Activated naive CD4-positive, alpha-beta T cell treated with anti-CD3 and anti-CD28 coated beads, Interleukin-2, amount 10 ng/mL, durations not matched to agents 7 days and 5 days (primary cell): ENCODE measurements around the gene NR6A1.

Experiments
- CTCF ChIA-PET: fragments of 350-600 bp; sonication (Branson Sonifier 250); formaldehyde crosslinking; loops from one replicate; lab custom pipeline; 2021; ENCODE audit warnings: antibody characterized with exemption; lab: Charles Lee
- DNase-seq: peaks from one replicate; pipeline ENCODE4 v3.0.0-alpha.2; 2020
- H3K27ac Mint-ChIP-seq: one replicate; pipeline ENCODE4 v1.8.0; 2021; ENCODE audit warnings: mild to moderate bottlenecking, moderate library complexity, mixed read lengths
- H3K27me3 Mint-ChIP-seq: one replicate; pipeline ENCODE4 v1.8.0; 2021; ENCODE audit warnings: mild to moderate bottlenecking, mixed read lengths
- H3K36me3 Mint-ChIP-seq: one replicate; pipeline ENCODE4 v1.8.0; 2021; ENCODE audit warnings: mixed read lengths
- H3K4me1 Mint-ChIP-seq: one replicate; pipeline ENCODE4 v1.8.0; 2021; ENCODE audit warnings: mixed read lengths
- H3K4me3 Mint-ChIP-seq: one replicate; pipeline ENCODE4 v1.8.0; 2021; ENCODE audit warnings: mild to moderate bottlenecking, moderate library complexity, mixed read lengths
- H3K9me3 Mint-ChIP-seq: one replicate; pipeline ENCODE4 v1.8.0; 2021; ENCODE audit warnings: mixed read lengths

NR6A1 gene

GRCh38 chr9:124489222-124489621 is 281.9 kb downstream of the NR6A1 start:
- no peak overlapping the region for H3K27ac Mint-ChIP-seq
- no peak overlapping the region for H3K4me3 Mint-ChIP-seq
- CTCF ChIA-PET = no interaction called here
- H3K36me3 Mint-ChIP-seq = no peaks in the 10 kb centered on the region
- no peak for DNase-seq
- peaks cover 14% of the 10 kb centered on the region for H3K27me3 Mint-ChIP-seq
- H3K4me1 Mint-ChIP-seq = no peaks in the 10 kb centered on the region
- no peaks in the 10 kb centered on the region for H3K9me3 Mint-ChIP-seq

- CTCF ChIA-PET = no interaction called here
- Mint-ChIP-seq H3K27me3 (peaks cover 16% of the 10 kb centered on the region), H3K4me1 (no peaks in the 10 kb centered on the region), H3K36me3 (no peaks in the 10 kb centered on the region), H3K9me3 (no peaks in the 10 kb centered on the region), H3K4me3 (no peak overlapping the region), H3K27ac (no peak overlapping the region)
- no peak for DNase-seq
These were observed 282.4 kb downstream of the NR6A1 start for GRCh38 chr9:124488641-124489210.

GRCh38 chr9:124487260-124488182 is 283.6 kb downstream of the NR6A1 start:
- no peak for DNase-seq
- H3K27ac Mint-ChIP-seq = peak overlapping the region; percentile 52
- no peaks in the 10 kb centered on the region for H3K9me3 Mint-ChIP-seq
- H3K4me1 Mint-ChIP-seq = no peaks in the 10 kb centered on the region
- no peak overlapping the region for H3K4me3 Mint-ChIP-seq
- CTCF ChIA-PET = no interaction called here
- H3K27me3 Mint-ChIP-seq = peaks cover 18% of the 10 kb centered on the region
- no peaks in the 10 kb centered on the region for H3K36me3 Mint-ChIP-seq

DNA sequence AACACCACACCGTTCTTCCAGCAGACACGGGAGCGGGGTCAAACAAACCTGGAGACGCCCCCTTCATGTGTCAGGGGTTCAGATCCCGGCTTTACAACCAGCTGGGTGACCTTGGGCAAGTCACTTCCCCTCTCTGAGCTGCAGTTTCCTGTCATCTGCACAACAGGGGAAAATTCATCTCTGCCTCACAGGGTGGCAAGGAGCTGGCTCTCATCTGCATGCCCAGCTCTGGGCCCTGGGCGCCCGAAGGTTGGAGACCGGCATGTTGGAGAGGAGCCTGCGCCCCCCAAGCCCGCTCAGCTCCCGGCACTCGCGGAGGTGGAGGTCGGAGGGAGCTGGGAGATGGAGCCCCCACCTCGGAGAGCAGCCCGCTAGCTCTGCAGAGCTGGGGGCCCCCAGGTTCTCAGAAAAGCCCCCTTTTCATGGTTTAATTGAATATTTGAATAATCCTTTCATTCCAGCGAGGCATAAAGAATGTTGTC is 284.3 kb downstream of the NR6A1 start:
- Mint-ChIP-seq H3K27ac (no peak overlapping the region), H3K27me3 (peaks cover 17% of the 10 kb centered on the region), H3K9me3 (no peaks in the 10 kb centered on the region), H3K4me3 (no peak overlapping the region), H3K4me1 (no peaks in the 10 kb centered on the region), H3K36me3 (no peaks in the 10 kb centered on the region)
- CTCF ChIA-PET = no interaction called here
- DNase-seq = no peak

DNA sequence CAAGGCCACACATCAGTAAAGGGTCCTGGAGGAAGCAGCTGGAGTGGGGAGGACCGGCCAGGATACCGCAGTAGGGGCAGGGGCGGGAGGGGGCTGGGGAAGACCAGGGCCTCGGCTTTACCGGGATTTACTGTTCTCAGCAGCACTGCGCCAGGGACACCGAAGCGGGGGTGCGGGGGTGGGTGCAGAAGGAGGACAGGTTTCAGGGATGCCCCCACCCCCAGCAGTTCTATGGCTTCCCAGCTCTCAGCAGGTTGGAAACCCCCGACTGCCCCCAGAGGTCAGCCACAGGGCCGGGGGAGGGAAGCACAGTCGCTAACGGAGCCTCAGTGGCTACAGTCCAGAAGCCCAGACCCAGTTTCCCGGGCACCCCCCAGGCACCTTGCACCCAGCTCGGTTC is 285.2 kb downstream of the NR6A1 start:
- CTCF ChIA-PET = interaction anchor here (0.6 kb wide), 1 partner anchor 18 kb away, joined by 3 read pairs; no protein-coding TSS in a partner anchor
- Mint-ChIP-seq H3K4me1 (no peaks in the 10 kb centered on the region), H3K27ac (no peak overlapping the region), H3K9me3 (no peaks in the 10 kb centered on the region), H3K36me3 (no peaks in the 10 kb centered on the region), H3K27me3 (peaks cover 17% of the 10 kb centered on the region), H3K4me3 (no peak overlapping the region)
- no peak for DNase-seq

- Mint-ChIP-seq H3K4me3 (no peak overlapping the region), H3K27ac (no peak overlapping the region), H3K4me1 (no peaks in the 10 kb centered on the region), H3K27me3 (peaks cover 22% of the 10 kb centered on the region), H3K9me3 (no peaks in the 10 kb centered on the region), H3K36me3 (no peaks in the 10 kb centered on the region)
- CTCF ChIA-PET = no interaction called here
- no peak for DNase-seq
These were observed 285.9 kb downstream of the NR6A1 start for GRCh38 chr9:124485201-124485600.

DNA sequence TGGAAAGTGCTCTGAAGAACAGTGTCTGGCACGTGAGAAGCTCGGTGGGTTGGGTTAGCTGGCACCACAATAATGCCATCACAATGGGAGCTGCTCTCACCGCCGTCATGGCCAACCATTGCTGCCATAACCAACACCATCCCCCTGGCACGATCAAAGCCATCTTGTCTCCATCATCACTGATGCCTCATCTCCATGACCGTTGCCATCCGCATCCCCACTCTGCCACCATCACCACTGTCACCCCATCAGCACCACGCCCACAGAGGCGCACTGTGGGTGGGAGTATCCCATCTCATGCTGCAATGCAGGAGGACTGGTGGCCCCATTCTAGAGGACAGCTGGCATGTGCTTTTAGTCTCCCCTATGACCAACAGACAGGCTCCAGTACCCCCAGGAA is 287.6 kb downstream of the NR6A1 start:
- H3K4me3 Mint-ChIP-seq = no peak overlapping the region
- H3K9me3 Mint-ChIP-seq = no peaks in the 10 kb centered on the region
- H3K27me3 Mint-ChIP-seq = peaks cover 40% of the 10 kb centered on the region
- CTCF ChIA-PET = no interaction called here
- no peaks in the 10 kb centered on the region for H3K4me1 Mint-ChIP-seq
- DNase-seq = no peak
- peak overlapping the region; percentile 58 for H3K27ac Mint-ChIP-seq
- H3K36me3 Mint-ChIP-seq = no peaks in the 10 kb centered on the region

DNA sequence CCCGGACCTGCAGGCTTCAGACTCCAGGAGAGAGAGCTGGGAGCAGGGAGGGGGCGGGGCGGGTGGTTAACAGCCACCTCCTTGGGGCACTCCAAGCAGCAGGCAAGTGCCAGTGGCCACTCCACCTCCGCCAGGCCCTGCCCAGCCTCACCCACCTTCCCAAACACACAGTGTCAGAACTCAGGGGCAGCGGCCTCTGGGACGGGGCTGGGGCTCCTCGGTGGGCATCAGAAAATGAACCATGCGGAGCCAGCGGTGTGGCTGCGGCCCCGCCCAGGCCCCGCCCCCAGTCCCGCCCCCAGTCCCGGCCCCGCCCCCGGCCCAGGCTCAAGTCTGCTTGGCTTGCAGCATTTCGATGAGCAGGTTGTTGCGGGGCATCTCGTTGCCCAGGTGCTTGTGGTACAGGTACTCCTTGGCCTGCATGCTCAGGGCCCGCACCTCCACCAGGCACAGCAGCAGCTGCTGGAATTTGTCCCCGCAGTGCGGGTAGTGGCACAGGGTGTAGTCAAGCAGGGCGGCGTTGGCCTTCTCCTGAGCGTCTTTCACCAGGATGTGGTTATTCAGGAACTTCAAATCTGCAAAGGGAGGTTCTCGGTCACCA is 288.6 kb downstream of the NR6A1 start:
- CTCF ChIA-PET = no interaction called here
- Mint-ChIP-seq H3K36me3 (no peaks in the 10 kb centered on the region), H3K9me3 (no peaks in the 10 kb centered on the region), H3K4me1 (no peaks in the 10 kb centered on the region), H3K27ac (no peak overlapping the region), H3K4me3 (no peak overlapping the region), H3K27me3 (peaks cover 44% of the 10 kb centered on the region)
- no peak for DNase-seq

DNA sequence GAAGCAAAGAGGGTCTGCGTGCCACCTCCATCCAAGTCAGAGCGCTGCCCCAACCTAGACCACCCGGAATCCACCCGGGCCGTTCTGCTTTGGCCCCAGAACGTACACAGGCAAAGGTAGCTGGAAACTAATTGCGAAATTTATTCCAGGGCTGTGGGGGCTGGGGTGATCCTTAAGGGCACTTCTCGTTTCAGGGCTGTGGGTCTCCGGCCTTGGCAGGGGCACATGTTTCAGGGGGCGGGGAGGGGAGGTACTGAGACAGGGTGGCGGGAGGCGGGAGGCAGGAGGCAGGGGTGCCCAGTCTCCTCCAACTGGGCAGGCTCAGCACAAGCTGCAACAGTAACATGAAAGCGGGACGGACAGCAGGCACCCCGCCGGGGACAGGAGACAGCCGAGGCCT is 290.0 kb downstream of the NR6A1 start:
- no peak for DNase-seq
- Mint-ChIP-seq H3K27ac (no peak overlapping the region), H3K27me3 (peaks cover 58% of the 10 kb centered on the region), H3K4me3 (no peak overlapping the region), H3K4me1 (no peaks in the 10 kb centered on the region), H3K9me3 (no peaks in the 10 kb centered on the region), H3K36me3 (no peaks in the 10 kb centered on the region)
- CTCF ChIA-PET = interaction anchor here (0.9 kb wide), 1 partner anchor 9 kb away, joined by 3 read pairs; no protein-coding TSS in a partner anchor

GRCh38 chr9:124480621-124480981 is 290.5 kb downstream of the NR6A1 start:
- Mint-ChIP-seq H3K4me1 (no peaks in the 10 kb centered on the region), H3K4me3 (no peak overlapping the region), H3K27me3 (peaks cover 60% of the 10 kb centered on the region), H3K27ac (no peak overlapping the region), H3K36me3 (no peaks in the 10 kb centered on the region), H3K9me3 (no peaks in the 10 kb centered on the region)
- DNase-seq = no peak
- CTCF ChIA-PET = interaction anchor here (1.0 kb wide), 1 partner anchor 56 kb away, joined by 6 read pairs; no protein-coding TSS in a partner anchor

GRCh38 chr9:124479947-124480620 is 291.0 kb downstream of the NR6A1 start:
- H3K9me3 Mint-ChIP-seq = no peaks in the 10 kb centered on the region
- CTCF ChIA-PET = interaction anchor here (1.0 kb wide), 1 partner anchor 57 kb away, joined by 6 read pairs; no protein-coding TSS in a partner anchor
- DNase-seq = no peak
- no peak overlapping the region for H3K4me3 Mint-ChIP-seq
- no peaks in the 10 kb centered on the region for H3K4me1 Mint-ChIP-seq
- no peak overlapping the region for H3K27ac Mint-ChIP-seq
- no peaks in the 10 kb centered on the region for H3K36me3 Mint-ChIP-seq
- H3K27me3 Mint-ChIP-seq = peaks cover 56% of the 10 kb centered on the region

- Mint-ChIP-seq H3K4me1 (no peaks in the 10 kb centered on the region), H3K36me3 (no peaks in the 10 kb centered on the region), H3K9me3 (no peaks in the 10 kb centered on the region), H3K27ac (no peak overlapping the region), H3K4me3 (no peak overlapping the region), H3K27me3 (peaks cover 59% of the 10 kb centered on the region)
- DNase-seq = no peak
- CTCF ChIA-PET = no interaction called here
These were observed 291.7 kb downstream of the NR6A1 start for GRCh38 chr9:124479371-124479770.

GRCh38 chr9:124478354-124478753 is 292.8 kb downstream of the NR6A1 start:
- no peak for DNase-seq
- no peak overlapping the region for H3K4me3 Mint-ChIP-seq
- peaks cover 54% of the 10 kb centered on the region for H3K27me3 Mint-ChIP-seq
- CTCF ChIA-PET = no interaction called here
- H3K4me1 Mint-ChIP-seq = no peaks in the 10 kb centered on the region
- no peaks in the 10 kb centered on the region for H3K9me3 Mint-ChIP-seq
- no peak overlapping the region for H3K27ac Mint-ChIP-seq
- no peaks in the 10 kb centered on the region for H3K36me3 Mint-ChIP-seq

DNA sequence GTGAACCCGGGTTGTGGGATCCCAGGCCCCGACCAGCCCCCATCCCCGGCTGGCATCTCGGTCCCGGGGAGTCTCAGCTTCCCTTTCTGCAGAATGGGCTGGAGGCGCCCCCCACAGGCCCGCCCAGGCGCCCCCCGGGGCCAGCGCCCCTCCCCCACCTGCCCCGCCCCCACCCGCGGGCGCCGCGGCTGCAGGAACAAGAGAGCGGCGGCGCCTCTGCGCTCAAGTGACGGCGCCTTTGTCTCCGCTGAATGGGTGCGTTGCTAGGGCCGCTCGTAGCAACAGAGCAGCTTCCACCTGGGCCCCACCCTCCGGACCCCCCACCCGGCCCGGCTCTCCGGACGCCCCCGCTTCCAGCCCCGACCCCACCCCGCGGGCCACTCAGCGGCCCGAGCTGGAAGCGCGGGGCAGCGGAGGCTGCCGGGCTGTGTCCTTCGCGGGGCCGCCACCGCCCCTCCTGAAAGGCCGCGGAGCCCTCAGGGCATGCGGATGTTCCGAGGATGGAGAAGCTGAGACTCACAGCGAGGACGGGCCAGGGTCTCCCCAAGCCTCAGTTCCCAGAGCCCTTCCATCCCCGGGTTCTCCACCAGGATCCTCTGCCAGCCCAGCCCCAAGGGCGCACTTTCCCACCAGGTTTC is 293.3 kb downstream of the NR6A1 start:
- Mint-ChIP-seq H3K9me3 (no peaks in the 10 kb centered on the region), H3K27ac (no peak overlapping the region), H3K4me1 (no peaks in the 10 kb centered on the region), H3K27me3 (peaks cover 53% of the 10 kb centered on the region), H3K36me3 (no peaks in the 10 kb centered on the region), H3K4me3 (no peak overlapping the region)
- no peak for DNase-seq
- CTCF ChIA-PET = no interaction called here
